ENCODE data around the gene CD164L2. TPM values are rescaled to one million over a fixed set of nuclear protein-coding genes. Genes with fewer than 3 reads are reported as not detected.

The CD164L2 gene
- polyA plus RNA-seq, 3 donors: not detected

GRCh38 chr1:27358038-27358927, 24.9 kb downstream of the CD164L2 start:
- 96% methylated on average over 17 of the region's 21 CpGs for WGBS (ENCODE audit: insufficient coverage)
- Mint-ChIP-seq H3K4me1 (peaks cover 28% of the 10 kb centered on the region), H3K27me3 (ENCODE audit: low read depth in 3 of 3) (peaks cover 16 to 35% (median 29%) of the 10 kb centered on the region in 3 donors)

More at GRCh38 chr1:27358038-27358927, 24.9 kb downstream of the CD164L2 start:
- H3K27ac Mint-ChIP-seq: no peak overlapping the region
- Histone ChIP-seq H3K4me3 (replicated peaks in 1 of 3; ENCODE audit: low read depth in 2 of 3, low read length in 3 of 3) (no peak overlapping the region), H3K27ac (ENCODE audit: low read depth in 1 of 2, low read length in 2 of 2) (no peak overlapping the region), H3K36me3 (replicated peaks in 1 of 2; ENCODE audit: control insufficient read depth in 1 of 2, insufficient read depth in 2 of 2, low read length in 2 of 2) (peaks cover 10 to 33% of the 10 kb centered on the region in 2 donors), H3K79me2 (ENCODE audit: insufficient read depth, low read length) (no peaks in the 10 kb centered on the region), H3K9me3 (replicated peaks in 1 of 2; ENCODE audit: control insufficient read depth in 1 of 2, insufficient read depth in 1 of 2, low read length in 2 of 2) (no peaks in the 10 kb centered on the region), H3K4me1 (ENCODE audit: control insufficient read depth in 1 of 2, insufficient read depth in 2 of 2, low read length in 2 of 2) (peaks cover 21 to 32% of the 10 kb centered on the region in 2 donors), H2AFZ (ENCODE audit: insufficient read depth, low read depth, low read length, poor library complexity, severe bottlenecking) (no peak overlapping the region), H3K9ac (ENCODE audit: insufficient read depth, low read length, poor library complexity, severe bottlenecking) (no peak overlapping the region), H3K4me2 (replicated peaks; ENCODE audit: extremely low read depth, low read length, poor library complexity, severe bottlenecking) (no peak overlapping the region), H3K27me3 (ENCODE audit: control insufficient read depth in 2 of 2, insufficient read depth in 2 of 2, low read length in 2 of 2) (peaks cover 0 to 20% of the 10 kb centered on the region in 2 donors), H4K20me1 (ENCODE audit: insufficient read depth, low read length) (peaks cover 13% of the 10 kb centered on the region)
- intact Hi-C loops (cut with micrococcal nuclease): loop anchor here (2.0 to 5.0 kb wide), 2 partner anchors 37 to 39 kb away; no protein-coding TSS in a partner anchor
- H3K36me3 Mint-ChIP-seq: peaks cover 26 to 78% of the 10 kb centered on the region in 2 donors
- H3K4me3 Mint-ChIP-seq: peak overlapping the region in 1 of 2 donors; percentile 15
- peaks cover 0 to 2% (median 0%) of the 10 kb centered on the region in 7 donors for H3K9me3 Mint-ChIP-seq
- TF ChIP-seq CTCF (IDR thresholded peaks at IDR 0.05): no peak
- no peak for DNase-seq

All from CD14-positive monocyte (primary cell).